Measurements from ENCODE around the gene PLCB4. TPM values are rescaled to one million over a fixed set of nuclear protein-coding genes. Genes with fewer than 3 reads are reported as not detected.

The PLCB4 gene
- polyA plus RNA-seq, 1 of the 3 experiments (the other 2 are of a cell fraction): 5.5 TPM

GRCh38 chr20:9121211-9121610 lies 52.3 kb downstream of the PLCB4 start:
- H3K27ac ChIP-seq (ENCODE audit: low read depth in 2 of 2, low read length in 1 of 2): no peak overlapping the region
- no peaks in the 10 kb centered on the region for H3K9me3 ChIP-seq
- no peaks in the 10 kb centered on the region for H3K36me3 ChIP-seq (replicated peaks in 1 of 2; ENCODE audit: control insufficient read depth in 1 of 2, insufficient read depth in 2 of 2, low read length in 1 of 2)
- H3K9me2 ChIP-seq: no peaks in the 10 kb centered on the region
- WGBS (ENCODE audit: low lambda C conversion rate): 94% methylated on average over 6 of the region's 6 CpGs
- no peak for TF ChIP-seq FOSL2 (IDR thresholded peaks at IDR 0.05; ENCODE audit: borderline replicate concordance, low read depth)
- TF ChIP-seq EP300 (IDR thresholded peaks at IDR 0.05; ENCODE audit: borderline replicate concordance in 1 of 2, low read depth in 1 of 2, low read length in 1 of 2): no peak
- no peak for TF ChIP-seq ELF1 (IDR thresholded peaks at IDR 0.05)
- no peak for TF ChIP-seq CTCF (IDR thresholded peaks at IDR 0.05)
- TF ChIP-seq GATA2 (CRISPR knock-in tag; IDR thresholded peaks at IDR 0.05): no peak
- no peak for TF ChIP-seq MEF2A (IDR thresholded peaks at IDR 0.05; ENCODE audit: borderline replicate concordance, low read depth)
- no peak for TF ChIP-seq JUND (IDR thresholded peaks at IDR 0.05)
- no peak for TF ChIP-seq USF1 (IDR thresholded peaks at IDR 0.05; ENCODE audit: borderline replicate concordance, low read depth)
- TF ChIP-seq MXI1 (IDR thresholded peaks at IDR 0.05; ENCODE audit: low read depth, low read length): no peak
- no peak for TF ChIP-seq FOXJ3 (CRISPR knock-in tag; IDR thresholded peaks at IDR 0.05)
- no peak for TF ChIP-seq RXRA (IDR thresholded peaks at IDR 0.05; ENCODE audit: borderline replicate concordance, low read depth)
- no peak for TF ChIP-seq RAD21 (IDR thresholded peaks at IDR 0.05; ENCODE audit: low read length)
- no peak for TF ChIP-seq SIN3A (IDR thresholded peaks at IDR 0.05; ENCODE audit: borderline replicate concordance, low read depth, low read length)
- no peak overlapping the region for H2AFZ ChIP-seq (ENCODE audit: low read depth)
- no peak overlapping the region for H3K4me2 ChIP-seq
- H3K27me3 ChIP-seq (ENCODE audit: insufficient read depth): no peaks in the 10 kb centered on the region
- no peaks in the 10 kb centered on the region for H4K20me1 ChIP-seq (ENCODE audit: insufficient read depth)
- no peak overlapping the region for H3K9ac ChIP-seq
- POLR2A ChIA-PET: no interaction called here
- no peaks in the 10 kb centered on the region for H3K79me2 ChIP-seq (ENCODE audit: insufficient read depth)
- DNase-seq: no peak
- peaks cover 0 to 5% of the 10 kb centered on the region in 2 experiments; a peak in 2 of 4 replicates for H3K4me1 ChIP-seq (ENCODE audit: control insufficient read depth in 1 of 2, insufficient read depth in 2 of 2, low read depth in 1 of 2, low read length in 1 of 2)
- H3F3A ChIP-seq (replicated peaks; ENCODE audit: insufficient read depth): no peaks in the 10 kb centered on the region
- CTCF ChIA-PET: interaction anchor here (0.6 to 1.1 kb wide), 3 partner anchors 11 to 813 kb away, joined by 3 to 4 read pairs (median 3); no protein-coding TSS in a partner anchor
- no peak overlapping the region for H3K4me3 ChIP-seq (ENCODE audit: low read depth in 2 of 2, low read length in 1 of 2)

- Histone ChIP-seq H3K4me3 (ENCODE audit: low read depth in 2 of 2, low read length in 1 of 2) (no peak overlapping the region), H2AFZ (ENCODE audit: low read depth) (no peak overlapping the region), H3K79me2 (ENCODE audit: insufficient read depth) (no peaks in the 10 kb centered on the region), H3K4me1 (ENCODE audit: control insufficient read depth in 1 of 2, insufficient read depth in 2 of 2, low read depth in 1 of 2, low read length in 1 of 2) (peaks cover 0 to 5% of the 10 kb centered on the region in 2 experiments; a peak in 2 of 4 replicates), H3K9me2 (no peaks in the 10 kb centered on the region), H3F3A (replicated peaks; ENCODE audit: insufficient read depth) (no peaks in the 10 kb centered on the region), H3K4me2 (no peak overlapping the region), H4K20me1 (ENCODE audit: insufficient read depth) (no peaks in the 10 kb centered on the region), H3K27ac (ENCODE audit: low read depth in 2 of 2, low read length in 1 of 2) (no peak overlapping the region), H3K9me3 (no peaks in the 10 kb centered on the region), H3K27me3 (ENCODE audit: insufficient read depth) (no peaks in the 10 kb centered on the region), H3K36me3 (replicated peaks in 1 of 2; ENCODE audit: control insufficient read depth in 1 of 2, insufficient read depth in 2 of 2, low read length in 1 of 2) (no peaks in the 10 kb centered on the region), H3K9ac (no peak overlapping the region)
- ChIA-PET CTCF (no interaction called here), POLR2A (no interaction called here)
- DNase-seq: no peak
- WGBS (ENCODE audit: low lambda C conversion rate): 100% methylated on average over 2 of the region's 2 CpGs
- TF ChIP-seq USF2 (IDR thresholded peaks at IDR 0.05; ENCODE audit: borderline replicate concordance, low read depth, low read length) (no peak), RAD21 (IDR thresholded peaks at IDR 0.05; ENCODE audit: low read length) (no peak), CHD2 (IDR thresholded peaks at IDR 0.05; ENCODE audit: low read length, partially characterized antibody) (no peak), FOXJ3 (CRISPR knock-in tag; IDR thresholded peaks at IDR 0.05) (no peak), USF1 (IDR thresholded peaks at IDR 0.05; ENCODE audit: borderline replicate concordance, low read depth) (no peak), EP300 (IDR thresholded peaks at IDR 0.05; ENCODE audit: borderline replicate concordance in 1 of 2, low read depth in 1 of 2, low read length in 1 of 2) (no peak), TAF1 (IDR thresholded peaks at IDR 0.05; ENCODE audit: borderline replicate concordance, low read depth, low read length) (no peak), NFIC (IDR thresholded peaks at IDR 0.05; ENCODE audit: borderline replicate concordance) (no peak), SIN3A (IDR thresholded peaks at IDR 0.05; ENCODE audit: borderline replicate concordance, low read depth, low read length) (no peak), JUND (IDR thresholded peaks at IDR 0.05) (no peak), IRF3 (IDR thresholded peaks at IDR 0.05; ENCODE audit: low read depth, low read length) (no peak), GATA2 (CRISPR knock-in tag; IDR thresholded peaks at IDR 0.05) (no peak), POLR2AphosphoS5 (IDR thresholded peaks at IDR 0.05; ENCODE audit: low read depth, low read length) (no peak), MXI1 (IDR thresholded peaks at IDR 0.05; ENCODE audit: low read depth, low read length) (no peak), NRF1 (IDR thresholded peaks at IDR 0.05; ENCODE audit: low read depth, low read length) (no peak), YY1 (IDR thresholded peaks at IDR 0.05; ENCODE audit: low read depth) (no peak)
Measured at GRCh38 chr20:9122571-9122970, 53.7 kb downstream of the PLCB4 start.

All from SK-N-SH (cell line).